A549 (cell line): ENCODE data around the gene GXYLT2.

Experiments used
- RFX5 ChIP-seq: fragments of 450-650 bp; IDR thresholded peaks from 2 replicates; pipeline ENCODE4 v1.7.1; 2014; ENCODE audit warnings: antibody characterized with exemption, mild to moderate bottlenecking, moderate library complexity
- TF ChIP-seq, protein P1 (sequence below): fragments of 450-650 bp; IDR thresholded peaks from 2 replicates; pipeline ENCODE4 v1.6.1; 2014; ENCODE audit warnings: antibody characterized with exemption

DNA sequence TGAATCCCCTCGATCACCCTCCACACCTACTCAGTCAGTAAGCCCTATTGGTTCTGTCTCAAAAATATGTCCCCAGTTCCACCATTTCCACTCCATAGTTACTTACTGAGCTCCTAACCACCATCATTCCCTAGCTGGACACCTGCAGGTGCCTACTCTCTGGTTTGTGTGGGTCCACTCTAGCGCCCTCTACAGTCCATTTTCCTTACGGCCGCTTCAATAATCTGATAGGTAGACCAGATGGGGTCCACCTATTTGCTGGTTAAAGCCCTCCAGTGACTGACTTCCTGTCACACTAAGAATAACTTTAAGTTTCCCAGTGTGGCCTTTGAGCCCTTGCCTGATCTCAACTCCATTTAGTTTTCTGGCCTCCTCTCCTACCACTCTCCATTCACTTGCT lies 5.0 kb downstream of the GXYLT2 start:
- no peak for TF ChIP-seq RFX5
- TF ChIP-seq, protein P1, sequence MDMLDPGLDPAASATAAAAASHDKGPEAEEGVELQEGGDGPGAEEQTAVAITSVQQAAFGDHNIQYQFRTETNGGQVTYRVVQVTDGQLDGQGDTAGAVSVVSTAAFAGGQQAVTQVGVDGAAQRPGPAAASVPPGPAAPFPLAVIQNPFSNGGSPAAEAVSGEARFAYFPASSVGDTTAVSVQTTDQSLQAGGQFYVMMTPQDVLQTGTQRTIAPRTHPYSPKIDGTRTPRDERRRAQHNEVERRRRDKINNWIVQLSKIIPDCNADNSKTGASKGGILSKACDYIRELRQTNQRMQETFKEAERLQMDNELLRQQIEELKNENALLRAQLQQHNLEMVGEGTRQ = no peak
